WERI-Rb-1 (cell line): ENCODE results near the gene RAMAC.
"Not testable (repeated sequence)": the region's sequence is repeated elsewhere in the genome, so short reads cannot be mapped to it uniquely, and the experiment has no call there.

Experiments
- DNase-seq: peaks from one replicate; pipeline ENCODE4 v3.0.0-alpha.2; 2020
- H3K27ac ChIP-seq: fragments of 250-450 bp; sonication (Bioruptor Pico); 2 replicates; pipeline ENCODE4 v1.5.1; 2020; ENCODE audit warnings: mild to moderate bottlenecking, moderate library complexity
- H3K27me3 ChIP-seq: fragments of 250-450 bp; sonication (Bioruptor Pico); 2 replicates; pipeline ENCODE4 v1.5.1; 2021; ENCODE audit warnings: mild to moderate bottlenecking, low read depth, moderate library complexity; ENCODE audit not compliant: insufficient read depth, severe bottlenecking
- H3K36me3 ChIP-seq: fragments of 250-450 bp; sonication (Bioruptor Pico); 2 replicates; pipeline ENCODE4 v1.5.1; 2020; ENCODE audit warnings: mild to moderate bottlenecking, moderate library complexity
- H3K4me3 ChIP-seq: 2 replicates; pipeline ENCODE4 v1.5.1; 2011; ENCODE audit warnings: low read depth, mild to moderate bottlenecking, control low read depth, low read length
- H3K9me3 ChIP-seq: fragments of 250-450 bp; sonication (Bioruptor Pico); 2 replicates; pipeline ENCODE4 v1.5.1; 2021; ENCODE audit warnings: mild to moderate bottlenecking, moderate library complexity; ENCODE audit not compliant: severe bottlenecking
- TF ChIP-seq, protein P1 (sequence below): IDR thresholded peaks from 2 replicates; pipeline ENCODE4 v1.5.1; 2011; ENCODE audit warnings: low read depth, mild to moderate bottlenecking, control low read depth, inconsistent platforms, low read length

RAMAC gene

DNA sequence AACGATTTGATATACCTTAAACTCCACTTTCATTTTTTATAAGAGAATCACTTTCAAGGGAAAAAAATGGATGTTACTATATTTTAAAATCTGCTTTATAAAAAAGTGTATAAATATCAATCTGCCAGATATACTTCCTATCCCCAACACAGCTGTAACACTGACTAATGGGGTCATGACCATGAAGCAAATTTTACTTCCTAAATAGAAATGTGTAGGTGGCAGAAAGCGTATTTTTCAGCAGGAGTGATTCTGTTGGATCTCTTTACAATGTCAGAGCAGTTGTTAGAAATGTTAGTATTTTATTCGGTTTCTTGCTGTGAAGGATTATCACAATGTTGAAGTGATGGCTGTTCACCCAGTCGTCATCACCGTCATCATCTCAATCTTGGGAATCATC lies 30.9 kb downstream of the RAMAC start:
- H3K4me3 ChIP-seq: no peak overlapping the region
- no peaks in the 10 kb centered on the region for H3K27me3 ChIP-seq
- H3K9me3 ChIP-seq: no peaks in the 10 kb centered on the region
- no peak for DNase-seq
- H3K36me3 ChIP-seq: peaks cover 40% of the 10 kb centered on the region
- H3K27ac ChIP-seq: no peak overlapping the region
- TF ChIP-seq, protein P1, sequence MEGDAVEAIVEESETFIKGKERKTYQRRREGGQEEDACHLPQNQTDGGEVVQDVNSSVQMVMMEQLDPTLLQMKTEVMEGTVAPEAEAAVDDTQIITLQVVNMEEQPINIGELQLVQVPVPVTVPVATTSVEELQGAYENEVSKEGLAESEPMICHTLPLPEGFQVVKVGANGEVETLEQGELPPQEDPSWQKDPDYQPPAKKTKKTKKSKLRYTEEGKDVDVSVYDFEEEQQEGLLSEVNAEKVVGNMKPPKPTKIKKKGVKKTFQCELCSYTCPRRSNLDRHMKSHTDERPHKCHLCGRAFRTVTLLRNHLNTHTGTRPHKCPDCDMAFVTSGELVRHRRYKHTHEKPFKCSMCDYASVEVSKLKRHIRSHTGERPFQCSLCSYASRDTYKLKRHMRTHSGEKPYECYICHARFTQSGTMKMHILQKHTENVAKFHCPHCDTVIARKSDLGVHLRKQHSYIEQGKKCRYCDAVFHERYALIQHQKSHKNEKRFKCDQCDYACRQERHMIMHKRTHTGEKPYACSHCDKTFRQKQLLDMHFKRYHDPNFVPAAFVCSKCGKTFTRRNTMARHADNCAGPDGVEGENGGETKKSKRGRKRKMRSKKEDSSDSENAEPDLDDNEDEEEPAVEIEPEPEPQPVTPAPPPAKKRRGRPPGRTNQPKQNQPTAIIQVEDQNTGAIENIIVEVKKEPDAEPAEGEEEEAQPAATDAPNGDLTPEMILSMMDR: no peak

DNA sequence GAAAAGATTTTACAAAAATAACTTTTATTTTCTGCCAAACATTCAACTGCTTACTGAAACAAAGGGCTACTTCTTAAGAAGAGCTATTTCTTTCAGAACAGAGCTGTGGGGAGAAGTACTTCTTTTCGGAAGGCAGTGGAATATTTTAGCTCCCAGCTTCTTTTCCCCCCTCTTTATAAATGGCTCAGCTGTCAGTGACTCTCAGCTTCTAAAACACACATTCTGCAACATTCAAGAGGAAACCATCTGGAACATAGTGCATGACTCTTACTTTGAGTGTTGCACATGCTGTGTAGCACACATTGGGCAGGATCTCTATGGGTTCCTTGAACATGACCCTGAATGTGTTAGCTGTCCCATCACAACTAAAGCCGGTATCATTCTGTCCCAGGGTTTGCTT lies 32.4 kb downstream of the RAMAC start:
- no peak overlapping the region for H3K27ac ChIP-seq
- no peak for DNase-seq
- H3K36me3 ChIP-seq: peaks cover 41% of the 10 kb centered on the region
- H3K4me3 ChIP-seq: no peak overlapping the region
- H3K9me3 ChIP-seq: no peaks in the 10 kb centered on the region
- TF ChIP-seq, protein P1: no peak
- no peaks in the 10 kb centered on the region for H3K27me3 ChIP-seq

DNA sequence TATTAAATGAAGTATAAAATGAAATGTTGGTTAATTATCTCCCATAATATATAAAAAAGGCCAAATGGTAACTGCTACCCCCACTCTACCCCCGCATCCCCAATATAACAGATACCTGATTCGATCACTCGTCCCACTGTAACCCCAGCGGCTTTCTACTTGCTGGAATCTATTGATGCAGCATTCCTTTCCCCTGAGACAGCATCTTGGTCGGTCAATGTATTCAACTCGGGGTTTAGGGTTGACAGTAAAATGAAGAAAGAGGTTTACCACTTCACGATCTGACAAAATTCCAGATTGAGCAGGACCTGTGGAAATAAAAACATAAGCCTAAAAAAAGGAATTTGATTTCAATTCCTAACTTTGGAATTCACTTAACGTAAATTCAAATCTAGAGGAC lies 44.0 kb downstream of the RAMAC start:
- Histone ChIP-seq H3K27ac (no peak overlapping the region), H3K4me3 (no peak overlapping the region), H3K9me3 (no peaks in the 10 kb centered on the region), H3K36me3 (peaks cover 55% of the 10 kb centered on the region), H3K27me3 (no peaks in the 10 kb centered on the region)
- TF ChIP-seq, protein P1: no peak
- DNase-seq: no peak

DNA sequence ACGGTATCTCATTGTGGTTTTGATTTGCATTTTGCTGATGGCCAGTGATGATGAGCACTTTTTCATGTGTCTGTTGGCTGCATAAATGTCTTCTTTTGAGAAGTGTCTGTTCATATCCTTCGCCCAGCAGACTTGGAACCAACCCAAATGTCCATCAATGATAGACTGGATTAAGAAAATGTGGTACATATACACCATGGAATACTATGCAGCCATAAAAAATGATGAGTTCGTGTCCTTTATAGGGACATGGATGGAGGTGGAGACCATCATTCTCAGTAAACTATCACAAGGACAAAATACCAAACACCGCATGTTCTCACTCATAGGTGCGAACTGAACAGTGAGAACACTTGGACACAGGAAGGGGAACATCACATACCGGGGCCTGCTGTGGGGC lies 45.2 kb downstream of the RAMAC start:
- peaks cover 52% of the 10 kb centered on the region for H3K36me3 ChIP-seq
- H3K27me3 ChIP-seq: not testable (repeated sequence)

DNA sequence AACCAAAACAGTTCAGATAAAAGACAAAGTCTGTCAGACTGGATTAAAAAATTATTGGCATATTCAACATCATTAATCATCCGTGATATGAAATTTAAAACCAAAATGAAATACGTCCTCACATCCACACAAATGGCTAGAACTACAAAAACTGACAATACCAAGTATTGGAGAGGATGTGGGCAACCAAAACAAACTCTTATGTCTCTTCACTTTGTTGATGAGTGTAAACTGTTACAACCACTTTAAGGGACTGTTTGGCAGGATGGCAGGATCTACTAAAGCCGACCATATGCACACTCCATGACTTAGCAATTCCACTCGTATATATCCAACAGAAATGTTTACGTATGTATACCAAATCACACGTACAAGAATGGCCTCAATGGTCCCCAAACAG lies 50.2 kb downstream of the RAMAC start:
- no peak overlapping the region for H3K27ac ChIP-seq

More for the DNA sequence above, 45.2 kb downstream of the RAMAC start:
- not testable (repeated sequence) for DNase-seq, H3K9me3 ChIP-seq, H3K27ac ChIP-seq, H3K4me3 ChIP-seq

DNA sequence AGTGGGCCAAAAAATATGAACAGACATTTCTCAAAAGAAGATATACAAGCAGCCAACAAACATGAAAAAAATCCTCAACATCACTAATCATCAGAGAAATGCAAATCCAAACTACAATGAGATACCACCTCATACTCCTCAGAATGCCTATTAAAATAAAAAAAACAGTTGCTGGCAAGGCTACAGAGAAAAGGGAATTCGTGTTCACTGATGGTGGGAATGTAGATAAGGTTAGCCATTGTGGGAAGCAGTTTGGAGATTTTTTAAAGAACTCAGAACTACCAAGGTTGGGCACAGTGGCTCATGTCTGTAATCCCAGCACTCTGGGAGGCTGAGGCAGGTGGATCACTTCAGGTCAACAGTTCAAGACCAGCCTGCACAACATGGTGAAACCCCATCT lies 53.2 kb downstream of the RAMAC start:
- TF ChIP-seq, protein P1: no peak
- no peak overlapping the region for H3K4me3 ChIP-seq
- no peak overlapping the region for H3K27ac ChIP-seq
- peaks cover 28% of the 10 kb centered on the region for H3K36me3 ChIP-seq
- H3K27me3 ChIP-seq: no peaks in the 10 kb centered on the region
- H3K9me3 ChIP-seq: no peaks in the 10 kb centered on the region
- no peak for DNase-seq

More for the DNA sequence above, 50.2 kb downstream of the RAMAC start:
- TF ChIP-seq, protein P1: no peak
- DNase-seq: no peak
- Histone ChIP-seq H3K9me3 (no peaks in the 10 kb centered on the region), H3K27me3 (no peaks in the 10 kb centered on the region), H3K4me3 (no peak overlapping the region), H3K36me3 (peaks cover 29% of the 10 kb centered on the region)
